B cell (primary cell): Measurements from ENCODE around the gene EBLN1.

Source experiments
- EZH2 ChIP-seq: IDR thresholded peaks from 2 replicates; pipeline ENCODE4 v1.6.1; 2012; ENCODE audit warnings: borderline replicate concordance, low read depth, mild to moderate bottlenecking, moderate library complexity, low read length; ENCODE audit not compliant: insufficient read depth, poor library complexity, severe bottlenecking
- TF ChIP-seq, protein P1 (sequence below): fragments of 200-600 bp; IDR thresholded peaks from one replicate; pipeline ENCODE4 v1.8.0; 2022; ENCODE audit warnings: antibody characterized with exemption, mild to moderate bottlenecking

- TF ChIP-seq EZH2: no peak
- TF ChIP-seq, protein P1, sequence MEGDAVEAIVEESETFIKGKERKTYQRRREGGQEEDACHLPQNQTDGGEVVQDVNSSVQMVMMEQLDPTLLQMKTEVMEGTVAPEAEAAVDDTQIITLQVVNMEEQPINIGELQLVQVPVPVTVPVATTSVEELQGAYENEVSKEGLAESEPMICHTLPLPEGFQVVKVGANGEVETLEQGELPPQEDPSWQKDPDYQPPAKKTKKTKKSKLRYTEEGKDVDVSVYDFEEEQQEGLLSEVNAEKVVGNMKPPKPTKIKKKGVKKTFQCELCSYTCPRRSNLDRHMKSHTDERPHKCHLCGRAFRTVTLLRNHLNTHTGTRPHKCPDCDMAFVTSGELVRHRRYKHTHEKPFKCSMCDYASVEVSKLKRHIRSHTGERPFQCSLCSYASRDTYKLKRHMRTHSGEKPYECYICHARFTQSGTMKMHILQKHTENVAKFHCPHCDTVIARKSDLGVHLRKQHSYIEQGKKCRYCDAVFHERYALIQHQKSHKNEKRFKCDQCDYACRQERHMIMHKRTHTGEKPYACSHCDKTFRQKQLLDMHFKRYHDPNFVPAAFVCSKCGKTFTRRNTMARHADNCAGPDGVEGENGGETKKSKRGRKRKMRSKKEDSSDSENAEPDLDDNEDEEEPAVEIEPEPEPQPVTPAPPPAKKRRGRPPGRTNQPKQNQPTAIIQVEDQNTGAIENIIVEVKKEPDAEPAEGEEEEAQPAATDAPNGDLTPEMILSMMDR: no peak
These were observed 1.5 kb upstream of the EBLN1 start for GRCh38 chr10:22219308-22219707.
